ENCODE measurements around the gene FYTTD1. TPM values are rescaled to one million over a fixed set of nuclear protein-coding genes. Genes with fewer than 3 reads are reported as not detected.

FYTTD1 gene, protein sequence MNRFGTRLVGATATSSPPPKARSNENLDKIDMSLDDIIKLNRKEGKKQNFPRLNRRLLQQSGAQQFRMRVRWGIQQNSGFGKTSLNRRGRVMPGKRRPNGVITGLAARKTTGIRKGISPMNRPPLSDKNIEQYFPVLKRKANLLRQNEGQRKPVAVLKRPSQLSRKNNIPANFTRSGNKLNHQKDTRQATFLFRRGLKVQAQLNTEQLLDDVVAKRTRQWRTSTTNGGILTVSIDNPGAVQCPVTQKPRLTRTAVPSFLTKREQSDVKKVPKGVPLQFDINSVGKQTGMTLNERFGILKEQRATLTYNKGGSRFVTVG
- total RNA-seq = 63.8 and 79.7 TPM in 2 replicates

DNA sequence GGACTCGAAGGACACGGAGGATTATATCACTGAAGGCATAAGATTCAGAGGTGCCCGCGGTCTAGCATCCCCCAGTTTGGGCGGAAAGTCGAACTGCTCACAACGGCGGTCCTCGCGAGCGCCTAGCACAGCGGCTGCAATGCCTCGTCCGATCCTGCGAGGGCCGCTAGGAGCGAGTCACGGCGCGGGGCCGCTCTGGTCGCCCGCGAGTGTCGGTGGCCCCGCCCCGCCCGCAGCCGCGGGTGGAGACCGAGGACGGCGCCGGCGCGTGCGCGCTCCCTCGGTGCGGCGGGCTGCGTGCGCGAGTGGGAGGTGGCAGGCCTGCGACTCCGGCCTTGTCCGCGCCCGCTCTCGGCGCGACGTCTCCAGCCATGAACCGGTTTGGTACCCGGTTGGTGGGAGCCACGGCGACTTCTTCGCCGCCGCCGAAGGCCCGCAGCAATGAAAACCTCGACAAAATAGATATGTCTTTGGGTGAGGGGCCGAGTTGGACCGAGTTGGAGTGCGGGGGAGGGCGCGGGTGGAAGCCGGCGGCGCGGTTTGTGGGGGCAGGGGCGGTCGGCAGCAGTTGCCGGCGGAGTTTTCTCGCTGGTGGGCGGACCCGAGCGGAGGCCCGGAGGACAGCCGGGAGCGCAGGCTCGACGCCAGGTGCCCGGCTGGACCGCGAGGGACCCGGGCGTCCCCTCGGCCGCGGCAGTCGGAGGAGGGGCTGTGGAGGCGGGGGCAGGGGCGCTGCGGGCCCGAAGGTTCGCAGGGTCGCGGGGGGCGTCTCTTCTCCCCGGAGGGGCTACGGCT, at the start of gene FYTTD1:
FYTTD1 (plus strand) TSS at position 283 of the 795 bp plus-strand sequence; CDS start at position 372, 89 bp downstream.

DNA sequence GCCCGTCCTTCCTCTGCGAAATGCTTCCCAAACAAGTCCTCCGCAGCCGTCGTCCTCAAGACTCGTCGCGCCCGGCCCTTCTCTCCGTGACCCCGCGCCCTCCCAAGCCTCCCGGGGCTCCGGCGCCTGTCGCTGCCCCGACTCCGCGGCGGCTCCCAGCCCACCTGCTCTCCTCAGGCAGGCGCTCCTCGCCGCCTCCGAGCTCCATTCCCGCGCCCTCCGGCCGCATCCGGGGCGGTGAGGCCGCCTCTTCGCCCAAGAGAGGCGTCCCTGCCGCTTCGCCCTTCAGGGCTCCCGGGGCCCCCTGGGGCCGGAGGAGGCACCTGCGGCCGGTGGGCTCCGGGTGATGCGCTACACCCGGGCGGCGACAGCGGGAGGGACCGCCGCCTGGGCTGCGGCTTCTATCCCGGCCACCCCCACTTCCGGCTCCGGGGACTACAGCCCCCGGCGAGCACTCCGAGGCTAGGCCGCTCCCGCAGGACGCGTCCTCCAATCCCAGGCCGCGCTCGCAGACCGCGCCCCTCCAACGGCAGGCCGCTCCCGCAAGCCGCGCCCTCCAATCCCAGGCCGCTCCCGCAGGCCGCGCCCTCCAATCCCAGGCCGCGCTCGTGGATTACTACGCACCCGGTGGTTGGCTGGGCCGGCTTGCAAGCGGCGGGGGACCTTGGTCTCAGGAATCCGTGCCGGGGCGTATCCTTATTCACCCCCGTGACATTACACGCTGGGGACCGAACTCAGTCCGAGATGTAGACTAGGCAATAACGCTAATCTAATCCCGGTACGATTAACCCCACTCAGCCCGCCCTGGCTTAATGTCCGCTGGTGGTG, 13.0 kb upstream of the FYTTD1 start, which contains the start of gene RUBCN:
RUBCN (minus strand) TSS at position 414 of the 828 bp plus-strand sequence; CDS start at position 229, 185 bp downstream.

DNA sequence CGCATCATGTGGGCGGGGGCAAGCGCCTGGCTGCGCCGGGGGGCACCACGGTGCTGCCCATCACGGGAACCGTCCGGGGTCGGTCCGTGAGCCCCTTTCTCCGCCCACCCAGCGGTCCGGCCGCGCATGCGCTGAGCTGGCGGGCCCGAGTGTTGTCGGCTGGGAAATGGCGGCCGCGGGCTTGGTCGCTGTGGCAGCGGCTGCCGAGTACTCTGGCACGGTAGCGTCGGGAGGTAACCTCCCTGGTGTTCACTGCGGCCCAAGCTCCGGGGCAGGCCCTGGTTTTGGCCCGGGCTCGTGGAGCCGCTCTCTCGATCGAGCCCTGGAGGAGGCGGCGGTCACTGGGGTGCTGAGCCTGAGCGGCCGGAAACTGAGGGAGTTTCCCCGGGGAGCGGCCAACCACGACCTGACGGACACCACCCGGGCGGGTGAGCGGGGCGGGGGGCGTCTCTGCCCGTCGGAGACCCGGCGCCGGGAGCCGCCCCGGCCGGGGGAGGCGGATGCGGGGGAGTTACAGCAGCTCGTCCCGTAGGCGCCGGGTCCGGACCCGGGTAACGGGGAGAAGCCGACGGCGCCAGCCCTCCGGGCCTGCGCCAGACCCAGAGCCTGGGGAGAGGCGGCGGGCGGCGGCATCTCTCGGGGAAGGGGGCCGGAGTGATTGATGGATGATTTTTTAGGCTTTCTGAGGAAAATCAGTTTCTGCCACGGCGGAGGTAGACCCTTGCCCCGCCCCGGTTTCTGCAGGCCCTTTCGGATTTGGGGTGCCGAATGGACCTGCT, 41.6 kb downstream of the FYTTD1 start, which contains the start of gene LRCH3:
LRCH3 (plus strand) TSS at position 142 of the 779 bp plus-strand sequence; CDS start at position 167, 25 bp downstream.

Other genes starting within 250 kb of the FYTTD1 start
- gene BDH1, start 193.9 kb upstream of the FYTTD1 start, total RNA-seq = 1.2 and 1.4 TPM in 2 replicates
- gene RUBCN, start 13.0 kb upstream of the FYTTD1 start, total RNA-seq = 7.1 and 13.4 TPM in 2 replicates
- gene LRCH3, start 41.4 kb downstream of the FYTTD1 start, total RNA-seq = 35.3 and 68.0 TPM in 2 replicates
- gene RPL35A, start 200.3 kb downstream of the FYTTD1 start, total RNA-seq = 248 and 545 TPM in 2 replicates
- gene LMLN, start 210.3 kb downstream of the FYTTD1 start, total RNA-seq = 13.1 and 18.4 TPM in 2 replicates